NCI-H1417 (cell line): Measurements from ENCODE around the gene ROGDI.

ENCODE experiments used
- DNase-seq, 3 experiments: peaks; one replicate each; lab custom pipeline; 2025; lab: John Stamatoyannopoulos, UW

ROGDI gene

GRCh38 chr16:4813251-4814003 lies 11.0 kb upstream of the ROGDI start:
- no peak for DNase-seq

- DNase-seq, result no peak
These were observed 9.3 kb upstream of the ROGDI start for GRCh38 chr16:4811773-4812172.

GRCh38 chr16:4811242-4811641 lies 8.8 kb upstream of the ROGDI start:
- DNase-seq, result no peak

GRCh38 chr16:4806280-4806679 lies 3.8 kb upstream of the ROGDI start:
- no peak for DNase-seq

- DNase-seq, result no peak
These were observed 2.8 kb upstream of the ROGDI start for GRCh38 chr16:4805231-4805630.

- DNase-seq, result no peak
These were observed 1.7 kb upstream of the ROGDI start for GRCh38 chr16:4803898-4804762.

- peak in 1 of 3 experiments; percentile 31 for DNase-seq
These were observed 990 bp upstream of the ROGDI start for GRCh38 chr16:4803401-4803844.

GRCh38 chr16:4802659-4803287 lies 340 bp upstream of the ROGDI start:
- DNase-seq, result peak; percentile 84 to 94 (median 93)

GRCh38 chr16:4801051-4801961 lies 1.1 kb downstream of the ROGDI start:
- DNase-seq, result peak in 2 of 3 experiments; percentile 45 to 61

- peak in 2 of 3 experiments; percentile 9 to 16 for DNase-seq
These were observed 2.0 kb downstream of the ROGDI start for GRCh38 chr16:4800290-4801041.

- no peak for DNase-seq
These were observed 3.1 kb downstream of the ROGDI start for GRCh38 chr16:4799171-4799855.

GRCh38 chr16:4798456-4798855 lies 4.0 kb downstream of the ROGDI start:
- no peak for DNase-seq

- no peak for DNase-seq
These were observed 4.6 kb downstream of the ROGDI start for GRCh38 chr16:4797805-4798252.

GRCh38 chr16:4796982-4797804 lies 5.2 kb downstream of the ROGDI start:
- no peak for DNase-seq

GRCh38 chr16:4795828-4796572 lies 6.4 kb downstream of the ROGDI start:
- DNase-seq, result peak in 1 of 3 experiments; percentile 46

GRCh38 chr16:4795181-4795827 lies 7.1 kb downstream of the ROGDI start, which contains the start of gene SMIM22:
Gene SMIM22 (plus strand): TSS chr16:4795369. CDS start chr16:4795735, 366 bp downstream.
- DNase-seq, result peak; percentile 39 to 93 (median 91)

- DNase-seq, result no peak
These were observed 9.4 kb downstream of the ROGDI start for GRCh38 chr16:4792951-4793513.
